Hematopoietic multipotent progenitor cell treated with erythropoietin and hydrocortisone succinate and interleukin-3 and kit ligand, for 4 days (in vitro differentiated cells): Measurements from ENCODE around the gene COL16A1.

Experiments
- DNase-seq: peaks from one replicate; pipeline ENCODE4 v3.0.0-alpha.2; 2015

Gene COL16A1

GRCh38 chr1:31681415-31681814 is 22.4 kb downstream of the COL16A1 start:
- DNase-seq, result no peak

- no peak for DNase-seq
Measured at GRCh38 chr1:31679676-31680230, 24.1 kb downstream of the COL16A1 start.

GRCh38 chr1:31679091-31679490 is 24.7 kb downstream of the COL16A1 start:
- no peak for DNase-seq

GRCh38 chr1:31678681-31679080 is 25.1 kb downstream of the COL16A1 start:
- no peak for DNase-seq

- no peak for DNase-seq
Measured at GRCh38 chr1:31677949-31678348, 25.9 kb downstream of the COL16A1 start.

GRCh38 chr1:31677401-31677800 is 26.4 kb downstream of the COL16A1 start:
- DNase-seq, result no peak

- DNase-seq, result no peak
Measured at GRCh38 chr1:31675756-31676155, 28.1 kb downstream of the COL16A1 start.

GRCh38 chr1:31675161-31675560 is 28.7 kb downstream of the COL16A1 start:
- DNase-seq, result no peak

GRCh38 chr1:31674626-31675025 is 29.2 kb downstream of the COL16A1 start:
- no peak for DNase-seq

- no peak for DNase-seq
Measured at GRCh38 chr1:31673433-31673832, 30.4 kb downstream of the COL16A1 start.

GRCh38 chr1:31672986-31673385 is 30.8 kb downstream of the COL16A1 start:
- no peak for DNase-seq

GRCh38 chr1:31671561-31672201 is 32.1 kb downstream of the COL16A1 start:
- DNase-seq, result no peak

GRCh38 chr1:31671147-31671546 is 32.7 kb downstream of the COL16A1 start:
- DNase-seq, result no peak

- no peak for DNase-seq
Measured at GRCh38 chr1:31670593-31670964, 33.2 kb downstream of the COL16A1 start.

- DNase-seq, result peak; percentile 75
Measured at GRCh38 chr1:31669786-31670592, 33.8 kb downstream of the COL16A1 start.

GRCh38 chr1:31669433-31669785 is 34.4 kb downstream of the COL16A1 start:
- DNase-seq, result no peak

- DNase-seq, result no peak
Measured at GRCh38 chr1:31668303-31668883, 35.4 kb downstream of the COL16A1 start.

GRCh38 chr1:31667065-31667785 is 36.6 kb downstream of the COL16A1 start:
- no peak for DNase-seq

GRCh38 chr1:31666263-31666963 is 37.4 kb downstream of the COL16A1 start:
- no peak for DNase-seq

GRCh38 chr1:31665234-31665878 is 38.5 kb downstream of the COL16A1 start:
- no peak for DNase-seq

GRCh38 chr1:31664528-31664927 is 39.3 kb downstream of the COL16A1 start:
- DNase-seq, result no peak
